ENCODE results near the gene PLA2G2E.

PLA2G2E gene

GRCh38 chr1:19920132-19920710 is 3.2 kb downstream of the PLA2G2E start:
- H3K36me3 Mint-ChIP-seq (ENCODE audit: low read depth), result no peaks in the 10 kb centered on the region

GRCh38 chr1:19918057-19918456 is 5.4 kb downstream of the PLA2G2E start:
- peaks cover 6% of the 10 kb centered on the region for H3K36me3 Mint-ChIP-seq (ENCODE audit: low read depth)
- H3K4me1 Mint-ChIP-seq, result peaks cover 10% of the 10 kb centered on the region
- H3K9me3 Mint-ChIP-seq, result no peaks in the 10 kb centered on the region
- TF ChIP-seq, protein P1, sequence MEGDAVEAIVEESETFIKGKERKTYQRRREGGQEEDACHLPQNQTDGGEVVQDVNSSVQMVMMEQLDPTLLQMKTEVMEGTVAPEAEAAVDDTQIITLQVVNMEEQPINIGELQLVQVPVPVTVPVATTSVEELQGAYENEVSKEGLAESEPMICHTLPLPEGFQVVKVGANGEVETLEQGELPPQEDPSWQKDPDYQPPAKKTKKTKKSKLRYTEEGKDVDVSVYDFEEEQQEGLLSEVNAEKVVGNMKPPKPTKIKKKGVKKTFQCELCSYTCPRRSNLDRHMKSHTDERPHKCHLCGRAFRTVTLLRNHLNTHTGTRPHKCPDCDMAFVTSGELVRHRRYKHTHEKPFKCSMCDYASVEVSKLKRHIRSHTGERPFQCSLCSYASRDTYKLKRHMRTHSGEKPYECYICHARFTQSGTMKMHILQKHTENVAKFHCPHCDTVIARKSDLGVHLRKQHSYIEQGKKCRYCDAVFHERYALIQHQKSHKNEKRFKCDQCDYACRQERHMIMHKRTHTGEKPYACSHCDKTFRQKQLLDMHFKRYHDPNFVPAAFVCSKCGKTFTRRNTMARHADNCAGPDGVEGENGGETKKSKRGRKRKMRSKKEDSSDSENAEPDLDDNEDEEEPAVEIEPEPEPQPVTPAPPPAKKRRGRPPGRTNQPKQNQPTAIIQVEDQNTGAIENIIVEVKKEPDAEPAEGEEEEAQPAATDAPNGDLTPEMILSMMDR (IDR thresholded peaks at IDR 0.05; ENCODE audit: unreplicated experiment in 3 of 3), result peak; percentile 88 to 94 (median 93)
- H3K4me3 Mint-ChIP-seq, result no peak overlapping the region
- H3K27ac Mint-ChIP-seq, result peak overlapping the region in 1 of 3 experiments; percentile 10
- H3K27me3 Mint-ChIP-seq (ENCODE audit: low read depth), result peaks cover 7% of the 10 kb centered on the region

More at GRCh38 chr1:19920132-19920710, 3.2 kb downstream of the PLA2G2E start:
- TF ChIP-seq, protein P1 (IDR thresholded peaks at IDR 0.05; ENCODE audit: unreplicated experiment in 3 of 3), result no peak
- Mint-ChIP-seq H3K9me3 (no peaks in the 10 kb centered on the region), H3K27me3 (ENCODE audit: low read depth) (peaks cover 7% of the 10 kb centered on the region), H3K27ac (no peak overlapping the region), H3K4me3 (no peak overlapping the region), H3K4me1 (peaks cover 10% of the 10 kb centered on the region)

DNA sequence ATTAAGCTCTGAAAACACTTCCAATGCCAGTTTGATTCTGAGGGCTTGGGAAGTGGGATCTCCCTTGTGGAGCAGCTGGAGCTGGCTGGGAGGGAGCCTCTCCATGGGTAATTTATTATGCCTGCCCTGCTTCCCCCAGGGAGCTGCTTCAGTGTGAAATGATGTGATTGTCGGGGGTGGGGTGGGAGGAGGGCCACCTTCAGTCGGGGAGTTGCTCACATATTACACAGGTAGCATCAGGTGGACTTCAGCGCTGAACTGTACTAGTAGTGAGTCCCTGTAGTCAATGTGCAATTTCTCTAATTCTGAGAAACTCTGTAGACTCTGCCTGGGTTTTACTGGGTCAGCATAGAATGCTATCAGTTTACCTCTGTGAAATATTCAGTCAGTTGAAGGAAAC is 12.8 kb downstream of the PLA2G2E start:
- Mint-ChIP-seq H3K36me3 (ENCODE audit: low read depth) (peaks cover 68% of the 10 kb centered on the region), H3K4me3 (no peak overlapping the region), H3K27ac (no peak overlapping the region), H3K4me1 (no peaks in the 10 kb centered on the region), H3K9me3 (no peaks in the 10 kb centered on the region), H3K27me3 (ENCODE audit: low read depth) (no peaks in the 10 kb centered on the region)
- TF ChIP-seq, protein P1 (IDR thresholded peaks at IDR 0.05; ENCODE audit: unreplicated experiment in 3 of 3), result no peak

DNA sequence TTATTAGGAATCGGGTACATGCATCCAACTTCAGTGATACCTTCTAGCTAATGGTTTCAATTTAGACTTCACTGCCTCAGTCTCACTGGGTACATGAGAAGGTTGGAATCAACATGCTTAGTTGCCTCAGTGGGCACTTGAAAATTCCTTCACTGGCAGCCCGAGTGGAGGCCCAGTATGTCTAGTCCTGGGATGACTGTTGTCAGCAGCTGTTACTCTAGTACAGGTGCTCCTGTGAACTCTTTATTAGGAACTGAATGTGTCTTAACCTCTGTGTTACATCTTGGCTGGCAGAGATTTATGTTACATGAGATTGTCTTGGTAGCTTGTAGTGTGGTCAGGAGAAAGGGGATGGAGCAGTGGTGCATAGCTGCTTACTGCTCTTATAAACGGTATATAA is 13.4 kb downstream of the PLA2G2E start:
- Mint-ChIP-seq H3K4me3 (no peak overlapping the region), H3K36me3 (ENCODE audit: low read depth) (peaks cover 71% of the 10 kb centered on the region), H3K9me3 (no peaks in the 10 kb centered on the region), H3K27me3 (ENCODE audit: low read depth) (no peaks in the 10 kb centered on the region), H3K27ac (no peak overlapping the region), H3K4me1 (no peaks in the 10 kb centered on the region)
- TF ChIP-seq, protein P1 (IDR thresholded peaks at IDR 0.05; ENCODE audit: unreplicated experiment in 3 of 3), result no peak

DNA sequence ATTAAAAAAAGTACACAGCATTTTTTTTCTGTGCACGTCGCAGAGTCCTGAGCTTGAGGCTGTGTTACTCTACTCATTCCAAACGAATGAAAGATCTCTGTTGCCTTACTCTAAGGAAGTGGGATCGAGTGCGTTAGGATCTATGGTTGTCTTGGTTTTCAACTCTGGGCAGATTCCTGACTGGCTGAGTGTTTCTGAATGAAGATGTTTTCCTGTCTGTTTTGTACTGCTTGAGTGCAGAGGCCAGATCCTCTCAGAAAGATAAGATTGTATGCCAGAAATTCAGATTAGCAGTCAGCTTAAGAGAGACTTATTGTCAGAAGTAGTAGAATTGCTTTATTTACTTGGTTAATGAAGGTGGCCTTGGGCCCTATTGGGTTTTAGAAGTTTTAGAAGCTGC is 14.0 kb downstream of the PLA2G2E start:
- Mint-ChIP-seq H3K4me1 (no peaks in the 10 kb centered on the region), H3K4me3 (no peak overlapping the region), H3K27me3 (ENCODE audit: low read depth) (no peaks in the 10 kb centered on the region), H3K36me3 (ENCODE audit: low read depth) (peaks cover 73% of the 10 kb centered on the region), H3K9me3 (no peaks in the 10 kb centered on the region), H3K27ac (no peak overlapping the region)
- TF ChIP-seq, protein P1 (IDR thresholded peaks at IDR 0.05; ENCODE audit: unreplicated experiment in 3 of 3), result no peak

- H3K4me1 Mint-ChIP-seq, result no peaks in the 10 kb centered on the region
- peaks cover 78% of the 10 kb centered on the region for H3K36me3 Mint-ChIP-seq (ENCODE audit: low read depth)
- H3K27me3 Mint-ChIP-seq (ENCODE audit: low read depth), result no peaks in the 10 kb centered on the region
- no peak overlapping the region for H3K4me3 Mint-ChIP-seq
- TF ChIP-seq, protein P1 (IDR thresholded peaks at IDR 0.05; ENCODE audit: unreplicated experiment in 3 of 3), result no peak
- H3K9me3 Mint-ChIP-seq, result no peaks in the 10 kb centered on the region
- no peak overlapping the region for H3K27ac Mint-ChIP-seq
Measured at GRCh38 chr1:19907456-19907855, 16.0 kb downstream of the PLA2G2E start.
